Breast epithelium (tissue), 3 donors: ENCODE data around the gene RBM26.

Experiments
- POLR2A ChIP-seq: fragments of 450-650 bp; IDR thresholded peaks from one replicate; pipeline ENCODE4 v1.6.1; 2016; ENCODE audit warnings: antibody characterized with exemption, mild to moderate bottlenecking, moderate library complexity
- POLR2AphosphoS5 ChIP-seq, 3 donors: sonication (generic); formaldehyde crosslinking; IDR thresholded peaks; one replicate each; pipeline ENCODE4 v1.6.1; 2017; ENCODE audit warnings: antibody characterized with exemption in 3 of 3
- TF ChIP-seq, protein P1 (sequence below), 3 donors: fragments of 450-650 bp; IDR thresholded peaks; one replicate each; pipeline ENCODE4 v1.5.1; 2016 to 2017; ENCODE audit warnings: antibody characterized with exemption in 3 of 3, mild to moderate bottlenecking in 3 of 3, moderate library complexity in 3 of 3

DNA sequence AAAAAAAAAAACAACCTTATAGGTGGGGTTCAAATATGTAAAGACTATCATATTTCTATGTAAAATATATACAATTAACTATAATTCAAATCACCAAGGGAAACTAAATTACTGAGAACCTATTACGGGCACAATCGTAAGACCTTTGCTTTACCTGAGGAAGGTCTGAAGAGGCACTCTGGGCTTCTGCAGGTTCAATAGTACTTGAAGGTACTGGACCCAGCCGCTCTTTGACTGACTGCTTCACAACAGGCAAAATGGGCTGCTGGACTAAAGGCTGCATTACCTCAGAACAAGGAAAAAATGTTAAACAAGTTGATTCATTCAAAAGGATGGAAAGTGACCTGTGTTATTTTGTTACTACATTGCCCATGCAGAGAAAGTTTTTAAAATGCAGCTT lies 51.8 kb downstream of the RBM26 start:
- TF ChIP-seq, protein P1, sequence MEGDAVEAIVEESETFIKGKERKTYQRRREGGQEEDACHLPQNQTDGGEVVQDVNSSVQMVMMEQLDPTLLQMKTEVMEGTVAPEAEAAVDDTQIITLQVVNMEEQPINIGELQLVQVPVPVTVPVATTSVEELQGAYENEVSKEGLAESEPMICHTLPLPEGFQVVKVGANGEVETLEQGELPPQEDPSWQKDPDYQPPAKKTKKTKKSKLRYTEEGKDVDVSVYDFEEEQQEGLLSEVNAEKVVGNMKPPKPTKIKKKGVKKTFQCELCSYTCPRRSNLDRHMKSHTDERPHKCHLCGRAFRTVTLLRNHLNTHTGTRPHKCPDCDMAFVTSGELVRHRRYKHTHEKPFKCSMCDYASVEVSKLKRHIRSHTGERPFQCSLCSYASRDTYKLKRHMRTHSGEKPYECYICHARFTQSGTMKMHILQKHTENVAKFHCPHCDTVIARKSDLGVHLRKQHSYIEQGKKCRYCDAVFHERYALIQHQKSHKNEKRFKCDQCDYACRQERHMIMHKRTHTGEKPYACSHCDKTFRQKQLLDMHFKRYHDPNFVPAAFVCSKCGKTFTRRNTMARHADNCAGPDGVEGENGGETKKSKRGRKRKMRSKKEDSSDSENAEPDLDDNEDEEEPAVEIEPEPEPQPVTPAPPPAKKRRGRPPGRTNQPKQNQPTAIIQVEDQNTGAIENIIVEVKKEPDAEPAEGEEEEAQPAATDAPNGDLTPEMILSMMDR (IDR thresholded peaks at IDR 0.05) = no peak
- TF ChIP-seq POLR2AphosphoS5 (IDR thresholded peaks at IDR 0.05) (no peak), POLR2A (no peak)
